Left hindlimb (tissue), 1 donor: ENCODE measurements around the gene SGTA.
"Not testable (repeated sequence)": the region's sequence is repeated elsewhere in the genome, so short reads cannot be mapped to it uniquely, and the experiment has no call there.

Experiments
- DNase-seq: peaks from one replicate; pipeline ENCODE4 v3.0.0-alpha.2; 2018

SGTA gene

GRCh38 chr19:2792666-2793065 lies 9.6 kb upstream of the SGTA start:
- not testable (repeated sequence) for DNase-seq

DNA sequence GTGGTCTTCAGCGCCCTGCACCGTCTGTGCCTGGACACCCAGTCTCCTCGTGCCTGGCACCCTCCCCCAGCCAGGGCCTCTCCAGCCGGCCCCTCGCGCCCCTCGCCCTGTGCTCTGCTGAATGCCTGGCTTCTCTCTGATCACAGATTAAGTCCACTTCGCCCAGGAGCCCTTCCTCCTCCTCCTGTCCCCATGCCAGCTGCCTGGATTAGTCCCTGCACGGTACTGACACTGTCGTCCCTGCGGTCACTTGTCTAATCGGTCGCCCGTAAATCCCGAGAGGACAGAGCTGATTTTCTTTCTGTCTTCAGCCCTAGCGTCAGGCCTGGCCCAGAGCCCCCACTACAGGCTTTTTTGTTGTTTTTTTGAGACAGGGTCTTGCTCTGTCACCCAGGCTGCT lies 8.8 kb upstream of the SGTA start:
- DNase-seq: no peak

GRCh38 chr19:2791440-2791839 lies 8.4 kb upstream of the SGTA start:
- DNase-seq: no peak

DNA sequence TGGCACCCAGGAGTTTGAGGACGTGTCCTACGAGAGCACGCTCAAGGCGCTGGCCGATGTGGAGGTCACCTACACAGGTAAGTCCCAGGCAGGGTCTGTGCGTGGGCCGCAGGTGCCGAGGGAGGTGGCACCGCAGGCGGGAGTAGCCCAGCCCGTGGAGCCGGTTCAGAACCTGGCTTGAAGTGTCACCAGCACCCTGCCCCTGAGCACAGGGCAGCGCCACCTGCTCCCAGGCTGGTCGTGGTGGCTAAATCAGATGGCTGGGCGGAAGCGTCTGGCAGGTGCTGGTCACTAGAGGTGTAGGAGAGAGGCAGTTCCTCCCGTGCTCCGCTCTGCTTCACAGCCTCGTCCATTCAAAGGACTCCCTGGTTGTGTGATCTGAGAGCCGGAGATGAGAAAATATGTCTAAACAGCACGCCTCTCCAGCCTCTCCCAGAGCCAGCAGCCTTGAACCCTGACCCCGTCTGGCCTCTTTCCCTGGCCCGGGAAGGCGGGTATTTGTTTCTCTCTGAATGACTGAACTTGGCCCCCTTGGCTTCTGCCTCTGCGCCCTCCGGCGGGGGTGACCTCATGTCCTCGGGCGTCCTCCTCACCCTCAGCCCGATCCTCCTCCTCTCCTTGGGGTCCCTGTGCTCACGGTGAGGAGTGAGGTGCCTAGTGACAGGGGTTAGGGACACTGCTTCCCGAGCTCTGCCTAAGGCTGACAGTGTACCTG lies 7.6 kb upstream of the SGTA start:
- no peak for DNase-seq

DNA sequence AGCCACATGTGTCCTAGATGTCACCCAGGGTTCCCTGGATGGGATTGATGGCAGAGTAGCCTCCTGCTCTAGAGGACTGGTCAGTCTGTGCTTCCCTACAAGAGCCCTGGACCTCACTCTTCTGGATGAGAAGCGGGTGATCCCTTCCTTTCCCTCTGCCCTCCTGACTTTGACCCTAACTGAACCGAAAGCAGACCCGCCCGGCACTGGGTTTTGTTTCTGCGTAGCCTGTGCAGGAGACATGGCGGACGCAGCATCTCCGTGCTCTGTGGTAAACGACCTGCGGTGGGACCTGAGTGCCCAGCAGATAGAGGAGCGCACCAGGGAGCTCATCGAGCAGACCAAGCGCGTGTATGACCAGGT lies 7.1 kb upstream of the SGTA start:
- no peak for DNase-seq

GRCh38 chr19:2788237-2788636 lies 5.2 kb upstream of the SGTA start:
- no peak for DNase-seq

- DNase-seq: no peak
Measured at GRCh38 chr19:2787115-2787514, 4.0 kb upstream of the SGTA start.

GRCh38 chr19:2785244-2785997 lies 2.3 kb upstream of the SGTA start, which contains the start of gene THOP1:
Gene THOP1, plus strand, starts transcription at chr19:2785503. Its CDS starts 160 bp downstream, at chr19:2785663.
- DNase-seq: peak; percentile 99

DNA sequence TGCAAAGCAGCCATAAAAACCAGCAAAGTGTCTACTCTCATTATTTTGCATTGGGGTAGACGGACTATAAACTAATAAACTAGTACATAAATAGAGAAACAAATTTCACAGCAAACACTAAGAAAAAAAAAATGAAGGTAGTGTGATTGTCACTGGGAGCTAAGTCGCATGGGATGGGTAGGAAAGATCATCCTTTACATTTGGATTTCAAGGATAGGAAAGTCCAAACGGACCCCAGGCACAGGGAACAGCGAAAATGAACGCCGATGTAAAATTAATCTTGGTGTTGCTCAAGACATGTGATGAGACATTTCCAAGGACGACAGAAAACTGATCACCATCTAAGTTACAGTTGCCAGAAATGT lies 690 bp upstream of the SGTA start:
- no peak for DNase-seq

DNA sequence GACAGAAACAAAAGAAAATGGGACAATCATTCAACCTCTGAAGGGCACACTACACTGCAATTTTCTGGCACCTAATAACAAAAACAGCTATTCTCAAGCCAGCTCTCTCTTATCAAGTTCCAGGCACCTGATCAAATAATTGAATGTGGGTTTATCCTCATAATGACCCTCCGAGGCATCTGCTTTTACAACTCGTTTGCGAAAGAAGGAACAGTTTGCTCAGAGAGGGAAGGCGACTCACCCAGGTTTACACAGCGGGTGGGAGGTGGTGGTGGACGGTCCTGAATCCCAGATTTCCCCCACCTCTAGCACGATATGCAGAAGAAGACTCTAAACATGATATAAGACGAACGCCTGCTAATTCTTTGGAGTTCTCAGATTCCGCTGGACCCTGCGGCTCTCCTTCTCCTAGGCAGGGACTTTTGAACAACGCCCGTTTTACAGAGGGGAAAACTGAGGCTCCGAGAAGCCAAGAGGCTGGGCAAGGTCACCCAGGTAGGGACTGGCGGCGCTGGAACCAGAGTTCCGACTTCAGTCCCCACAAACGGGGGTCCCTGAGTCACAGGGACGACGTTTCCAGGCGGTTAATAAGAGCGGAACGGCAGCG lies 641 bp downstream of the SGTA start:
- no peak for DNase-seq

DNA sequence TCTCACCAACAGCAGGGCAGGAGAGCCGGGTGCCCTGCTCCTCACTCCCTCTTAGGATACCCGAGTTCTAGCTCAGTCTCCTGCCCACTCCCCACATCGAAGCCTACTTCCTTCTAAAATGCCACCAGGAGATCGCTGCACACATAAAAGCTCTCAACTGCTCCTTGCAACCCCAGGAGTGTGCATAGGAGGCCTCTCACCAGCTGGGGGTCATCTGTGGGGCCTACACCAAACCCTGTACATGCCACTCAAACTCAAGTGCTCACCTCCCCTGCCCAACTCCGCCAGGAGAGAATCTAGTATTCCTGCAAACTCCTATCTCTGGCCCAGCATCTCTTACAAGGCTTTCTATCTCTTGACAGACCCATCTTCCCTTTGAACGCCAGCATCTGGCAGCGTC lies 2.8 kb downstream of the SGTA start:
- DNase-seq: no peak

GRCh38 chr19:2779121-2779740 lies 3.8 kb downstream of the SGTA start:
- no peak for DNase-seq

DNA sequence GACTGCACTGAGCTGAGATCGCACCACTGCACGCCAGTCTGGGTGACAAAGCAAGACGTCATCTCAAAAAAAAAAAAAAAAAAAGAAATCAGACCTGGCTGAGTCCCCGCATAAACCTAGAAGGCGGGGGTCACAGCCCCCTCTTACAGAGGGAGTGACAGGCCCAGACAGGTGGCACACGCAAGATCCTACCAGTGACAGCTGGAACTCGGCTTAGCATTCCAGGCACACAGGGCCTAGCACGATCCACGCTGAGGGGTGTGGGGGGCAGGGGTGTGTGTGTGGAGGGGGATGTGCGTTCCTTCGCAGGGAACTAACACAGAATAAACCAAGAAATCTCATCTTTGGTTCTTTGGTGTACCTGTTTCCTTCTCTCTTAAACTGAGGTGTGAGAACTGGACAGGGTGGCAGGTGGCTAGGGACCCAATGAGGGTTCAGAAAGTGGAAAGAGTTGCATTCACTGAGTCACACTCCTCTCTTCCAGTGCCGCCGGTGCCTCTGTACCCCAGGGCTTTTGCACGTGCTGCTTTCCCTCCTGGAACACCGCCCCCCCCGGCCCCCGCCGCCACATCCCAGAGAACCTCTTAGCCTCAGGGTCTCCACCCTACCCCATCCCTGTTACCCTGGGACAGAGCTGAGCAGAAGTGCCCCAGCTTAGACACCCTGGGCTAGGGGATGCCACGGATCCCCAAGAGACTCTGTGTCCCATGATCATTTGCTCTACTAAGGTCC lies 5.0 kb downstream of the SGTA start:
- no peak for DNase-seq

DNA sequence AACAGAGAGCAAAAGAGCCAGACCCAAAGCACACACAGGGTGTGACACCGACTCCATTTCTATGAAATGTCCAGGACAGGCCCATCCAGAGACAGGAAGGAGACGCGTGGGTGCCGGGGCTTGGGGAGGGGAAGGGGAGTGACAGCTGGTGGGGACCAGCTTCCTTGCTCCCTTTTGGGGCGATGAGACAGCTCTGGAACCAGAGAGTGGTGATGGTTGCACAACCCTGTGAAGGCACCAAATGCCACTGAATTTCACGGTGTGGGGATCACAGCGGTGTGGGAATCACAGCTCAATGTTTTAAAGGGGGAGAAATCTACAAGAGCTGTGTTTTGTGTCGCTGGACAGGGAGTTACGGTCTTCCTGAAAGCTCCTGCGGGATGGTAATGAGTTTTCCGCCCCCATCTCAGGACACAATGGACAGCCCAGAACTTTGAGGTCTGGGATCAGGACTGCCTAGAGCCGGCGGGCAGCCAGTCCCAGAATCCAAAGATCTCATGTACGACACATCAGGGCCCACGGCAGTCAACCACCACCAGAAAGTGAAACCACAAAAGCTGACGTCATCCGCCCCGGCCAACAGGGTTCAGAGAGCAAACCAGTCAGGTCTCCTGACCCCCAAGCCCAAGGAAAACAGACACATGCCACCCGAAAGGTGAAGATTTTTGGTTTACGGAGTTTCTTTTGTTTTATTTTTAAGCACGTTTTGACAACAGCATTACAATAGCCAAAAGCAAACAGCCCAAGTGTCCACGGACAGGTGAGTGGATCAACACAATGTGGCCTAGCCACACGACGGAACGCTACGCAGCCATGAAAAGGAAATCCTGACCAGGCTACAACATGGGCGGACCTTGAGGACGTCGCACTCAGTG lies 7.3 kb downstream of the SGTA start:
- DNase-seq: no peak

- DNase-seq: no peak
Measured at GRCh38 chr19:2774953-2775555, 8.0 kb downstream of the SGTA start.

GRCh38 chr19:2774083-2774679 lies 8.9 kb downstream of the SGTA start:
- DNase-seq: no peak

- no peak for DNase-seq
Measured at GRCh38 chr19:2771786-2772674, 11.0 kb downstream of the SGTA start.

- peak; percentile 55 for DNase-seq
Measured at GRCh38 chr19:2770055-2771013, 12.7 kb downstream of the SGTA start.

GRCh38 chr19:2769218-2769617 lies 13.9 kb downstream of the SGTA start:
- DNase-seq: peak; percentile 11
